DND-41 (cell line): ENCODE data around the gene DHRSX.
"Not testable (repeated sequence)": the region's sequence is repeated elsewhere in the genome, so short reads cannot be mapped to it uniquely, and the experiment has no call there.

Experiments used
- ATAC-seq: fragments of 200-7000 bp; cut with Tn5 transposase; 3 replicates; pipeline ENCODE4 v1.9.1; 2021; ENCODE audit warnings: low read depth; ENCODE audit not compliant: insufficient read depth
- DNase-seq: peaks from one replicate; pipeline ENCODE4 v3.0.0-alpha.2; 2020
- H2AFZ ChIP-seq: 2 replicates; pipeline ENCODE4 v1.6.0; 2012; ENCODE audit warnings: low read depth, low read length
- H3K27ac ChIP-seq: 2 replicates; pipeline ENCODE4 v1.5.1; 2012; ENCODE audit warnings: low read length, inconsistent platforms
- H3K27me3 ChIP-seq: fragments of 200-600 bp; sonication (generic); 2 replicates; pipeline ENCODE4 v1.6.0; 2012; ENCODE audit warnings: low read length, mild to moderate bottlenecking, inconsistent platforms; ENCODE audit not compliant: insufficient read depth, poor library complexity
- H3K36me3 ChIP-seq: 2 replicates; pipeline ENCODE4 v1.5.1; 2012; ENCODE audit warnings: low read length, inconsistent platforms; ENCODE audit not compliant: insufficient read depth
- H3K4me1 ChIP-seq: 2 replicates; pipeline ENCODE4 v1.5.1; 2012; ENCODE audit warnings: mild to moderate bottlenecking, low read length; ENCODE audit not compliant: insufficient read depth
- H3K4me2 ChIP-seq: 2 replicates; pipeline ENCODE4 v1.6.0; 2012; ENCODE audit warnings: mild to moderate bottlenecking, moderate library complexity, low read length, inconsistent platforms; ENCODE audit not compliant: insufficient read depth
- H3K4me3 ChIP-seq, 2 experiments: fragments of 200-600 bp in 1 of 2; shearing (Covaris generic) in 1 of 2; 2 replicates each; pipeline ENCODE4 v1.5.1; 2012 to 2016; ENCODE audit warnings: inconsistent platforms in 2 of 2, low read length in 2 of 2, mild to moderate bottlenecking in 2 of 2, low read depth in 1 of 2, moderate library complexity in 1 of 2
- H3K79me2 ChIP-seq: 2 replicates; pipeline ENCODE4 v1.6.0; 2012; ENCODE audit warnings: low read length, inconsistent platforms; ENCODE audit not compliant: insufficient read depth
- H3K9ac ChIP-seq: 2 replicates; pipeline ENCODE4 v1.6.0; 2012; ENCODE audit warnings: low read depth, mild to moderate bottlenecking, inconsistent platforms, low read length, moderate library complexity
- H3K9me3 ChIP-seq: 2 replicates; pipeline ENCODE4 v1.5.1; 2012; ENCODE audit warnings: low read length, moderate library complexity, mild to moderate bottlenecking, inconsistent platforms; ENCODE audit not compliant: insufficient read depth, severe bottlenecking
- H4K20me1 ChIP-seq: 2 replicates; pipeline ENCODE4 v1.6.0; 2012; ENCODE audit warnings: low read length; ENCODE audit not compliant: insufficient read depth
- CTCF ChIP-seq: IDR thresholded peaks from 2 replicates; pipeline ENCODE4 v1.5.1; 2012; ENCODE audit warnings: borderline replicate concordance, low read length, moderate library complexity, mild to moderate bottlenecking; ENCODE audit not compliant: poor library complexity, severe bottlenecking; ENCODE audit errors: extremely low read depth
- EZH2 ChIP-seq: IDR thresholded peaks from 3 replicates; pipeline ENCODE4 v1.6.1; 2012; ENCODE audit warnings: borderline replicate concordance, low read depth, mild to moderate bottlenecking, moderate library complexity, low read length, inconsistent platforms; ENCODE audit not compliant: severe bottlenecking

The DHRSX gene

GRCh38 chrX:2351321-2351720, 149.5 kb downstream of the DHRSX start:
- Histone ChIP-seq H3K36me3 (peaks cover 3% of the 10 kb centered on the region; the same call in 1 of the 2 replicates), H4K20me1 (no peaks in the 10 kb centered on the region; the same call in 1 of the 2 replicates), H3K4me1 (no peaks in the 10 kb centered on the region), H3K4me3 (no peak overlapping the region), H3K27ac (no peak overlapping the region), H3K27me3 (no peaks in the 10 kb centered on the region), H3K9ac (no peak overlapping the region), H3K4me2 (no peak overlapping the region), H3K9me3 (no peaks in the 10 kb centered on the region), H2AFZ (no peak overlapping the region), H3K79me2 (no peaks in the 10 kb centered on the region)
- TF ChIP-seq CTCF (no peak), EZH2 (no peak)
- DNase-seq = no peak
- ATAC-seq = no peak

GRCh38 chrX:2350703-2351102, 150.1 kb downstream of the DHRSX start:
- H4K20me1 ChIP-seq = not testable (repeated sequence)

GRCh38 chrX:2350036-2350435, 150.7 kb downstream of the DHRSX start:
- not testable (repeated sequence) for H3K27ac ChIP-seq, H3K4me2 ChIP-seq, H4K20me1 ChIP-seq, H2AFZ ChIP-seq, H3K4me1 ChIP-seq, H3K9me3 ChIP-seq, H3K27me3 ChIP-seq, H3K9ac ChIP-seq, H3K79me2 ChIP-seq, ATAC-seq, H3K36me3 ChIP-seq, DNase-seq, H3K4me3 ChIP-seq

More at GRCh38 chrX:2350703-2351102, 150.1 kb downstream of the DHRSX start:
- not testable (repeated sequence) for H2AFZ ChIP-seq, H3K9me3 ChIP-seq, H3K4me2 ChIP-seq, H3K4me3 ChIP-seq, H3K27ac ChIP-seq, H3K4me1 ChIP-seq, H3K36me3 ChIP-seq, ATAC-seq, H3K79me2 ChIP-seq, H3K9ac ChIP-seq, DNase-seq, H3K27me3 ChIP-seq

- H4K20me1 ChIP-seq = no peaks in the 10 kb centered on the region; the same call in 1 of the 2 replicates
- DNase-seq = no peak
- H3K9me3 ChIP-seq = no peaks in the 10 kb centered on the region
- TF ChIP-seq EZH2 (no peak), CTCF (no peak)
- no peaks in the 10 kb centered on the region for H3K79me2 ChIP-seq
- H3K27ac ChIP-seq = no peak overlapping the region
- H2AFZ ChIP-seq = no peak overlapping the region
- H3K4me3 ChIP-seq = no peak overlapping the region
- ATAC-seq = no peak
- H3K36me3 ChIP-seq = peaks cover 5% of the 10 kb centered on the region; the same call in 1 of the 2 replicates
- H3K9ac ChIP-seq = no peak overlapping the region
- H3K4me2 ChIP-seq = no peak overlapping the region
- H3K4me1 ChIP-seq = no peaks in the 10 kb centered on the region
- no peaks in the 10 kb centered on the region for H3K27me3 ChIP-seq
Observed at GRCh38 chrX:2348211-2348610, 152.6 kb downstream of the DHRSX start.
